Cerebellar nuclear complex (tissue), 1 donor: ENCODE results near the gene SERBP1.
"Not testable (repeated sequence)": the region's sequence is repeated elsewhere in the genome, so short reads cannot be mapped to it uniquely, and the experiment has no call there.

ENCODE experiments used
- DNase-seq, 2 experiments: peaks; one replicate each; lab custom pipeline; 2025; lab: John Stamatoyannopoulos, UW

The SERBP1 gene

DNA sequence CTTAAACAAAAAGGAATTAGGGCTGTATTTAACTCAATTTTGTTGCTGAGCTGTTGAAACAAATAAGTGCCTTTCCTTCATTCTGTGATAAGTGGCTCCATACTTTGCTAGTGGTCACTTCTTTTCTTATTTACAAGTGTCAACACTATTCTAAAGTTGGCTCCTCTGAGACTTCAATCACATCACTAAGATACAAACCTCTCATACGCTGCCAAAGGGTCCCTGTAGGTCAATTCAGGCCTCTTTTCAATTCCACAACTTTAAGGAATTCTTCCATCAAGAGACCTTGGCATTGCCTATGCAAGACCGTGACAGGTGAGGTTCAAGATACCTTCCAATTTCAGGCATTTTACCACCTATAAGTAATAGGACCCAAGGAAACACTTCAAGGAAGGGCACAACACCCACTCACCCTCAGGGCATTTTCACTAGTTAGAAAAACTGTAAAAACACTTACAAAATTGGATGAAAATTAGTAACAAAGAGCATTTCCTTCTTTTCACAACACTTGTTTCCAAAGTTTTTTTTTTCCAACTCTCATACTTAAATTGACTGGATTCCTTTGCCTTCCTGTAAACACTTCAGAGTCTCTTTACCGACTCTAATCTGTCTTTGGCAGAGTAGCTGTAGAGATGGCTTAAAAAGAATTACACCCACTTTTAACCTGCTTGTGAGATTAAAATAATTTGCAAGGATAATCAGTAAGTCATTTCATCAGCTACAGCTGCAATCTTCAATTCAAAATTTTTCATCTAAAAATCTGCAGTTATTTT, 24.5 kb downstream of the SERBP1 start:
- DNase-seq: no peak

DNA sequence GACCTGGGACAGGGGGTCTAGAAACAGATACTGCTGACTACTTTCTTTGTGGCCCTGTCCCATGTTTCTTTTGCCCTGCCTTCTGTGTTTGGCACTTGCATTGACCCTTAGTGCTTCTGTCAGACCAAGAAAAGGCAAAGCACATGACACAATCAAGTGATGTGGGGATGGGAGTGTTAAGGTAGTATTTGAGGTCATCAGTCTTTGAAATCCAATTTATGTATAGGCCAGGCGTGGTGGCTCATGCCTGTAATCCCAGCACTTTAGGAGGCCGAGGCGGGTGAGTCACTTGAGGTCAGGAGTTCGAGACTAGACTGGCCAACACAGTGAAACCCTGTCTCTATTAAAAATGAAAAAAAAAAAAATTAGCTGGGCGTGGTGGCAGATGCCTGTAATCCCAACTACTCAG, 26.0 kb downstream of the SERBP1 start:
- no peak for DNase-seq

DNA sequence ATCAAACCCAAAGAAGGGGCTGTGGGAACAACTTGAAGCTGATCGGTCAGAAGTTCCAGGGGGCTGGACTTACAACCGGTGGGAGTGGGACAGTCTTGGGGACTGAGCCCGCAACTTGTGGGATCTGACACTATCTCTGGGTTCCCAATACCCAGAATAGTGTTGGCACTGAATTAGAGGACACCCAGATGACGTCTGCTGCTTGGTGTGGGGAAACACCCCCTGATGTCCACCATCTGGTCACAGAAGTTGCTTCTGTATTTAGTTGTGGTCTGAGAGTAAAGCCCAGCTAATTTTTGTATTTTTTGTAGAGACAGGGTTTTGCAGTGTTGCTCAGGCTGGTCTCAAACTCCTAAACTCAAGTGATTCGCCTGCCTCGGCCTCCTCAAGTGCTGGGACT, 28.8 kb downstream of the SERBP1 start:
- DNase-seq: no peak

DNA sequence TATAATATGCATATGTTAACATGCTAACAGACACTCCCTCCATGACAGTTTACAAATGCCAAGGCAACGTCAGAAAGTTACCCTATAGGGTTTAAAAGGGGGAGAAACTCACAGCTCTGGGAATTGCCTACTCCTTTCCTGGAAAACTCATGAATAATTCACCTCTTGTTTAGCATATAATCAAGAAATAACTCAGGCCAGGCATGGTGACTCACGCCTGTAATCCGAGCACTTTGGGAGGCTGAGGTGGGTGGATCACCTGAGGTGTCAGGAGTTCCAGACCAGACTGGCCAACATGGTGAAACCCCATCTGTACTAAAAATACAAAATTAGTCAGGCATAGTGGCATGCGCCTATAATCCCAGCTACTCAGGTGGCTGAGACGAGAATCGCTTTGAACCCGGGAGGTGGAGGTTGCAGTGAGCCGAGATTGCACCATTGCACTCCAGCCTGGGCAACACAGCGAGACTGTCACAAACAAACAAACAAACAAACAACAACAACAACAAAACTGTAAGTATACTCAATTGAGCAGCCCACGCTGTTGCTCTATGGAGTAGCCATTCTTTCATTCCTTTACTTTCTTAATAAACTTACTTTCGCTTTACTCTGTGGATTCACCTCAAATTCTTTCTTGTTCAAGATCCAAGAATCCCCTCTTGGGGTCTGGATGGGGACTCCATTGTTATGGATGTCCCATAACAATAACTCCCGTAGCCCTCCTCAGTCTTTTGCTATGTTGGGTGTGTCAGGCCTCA, 30.0 kb downstream of the SERBP1 start:
- DNase-seq: not testable (repeated sequence)

DNA sequence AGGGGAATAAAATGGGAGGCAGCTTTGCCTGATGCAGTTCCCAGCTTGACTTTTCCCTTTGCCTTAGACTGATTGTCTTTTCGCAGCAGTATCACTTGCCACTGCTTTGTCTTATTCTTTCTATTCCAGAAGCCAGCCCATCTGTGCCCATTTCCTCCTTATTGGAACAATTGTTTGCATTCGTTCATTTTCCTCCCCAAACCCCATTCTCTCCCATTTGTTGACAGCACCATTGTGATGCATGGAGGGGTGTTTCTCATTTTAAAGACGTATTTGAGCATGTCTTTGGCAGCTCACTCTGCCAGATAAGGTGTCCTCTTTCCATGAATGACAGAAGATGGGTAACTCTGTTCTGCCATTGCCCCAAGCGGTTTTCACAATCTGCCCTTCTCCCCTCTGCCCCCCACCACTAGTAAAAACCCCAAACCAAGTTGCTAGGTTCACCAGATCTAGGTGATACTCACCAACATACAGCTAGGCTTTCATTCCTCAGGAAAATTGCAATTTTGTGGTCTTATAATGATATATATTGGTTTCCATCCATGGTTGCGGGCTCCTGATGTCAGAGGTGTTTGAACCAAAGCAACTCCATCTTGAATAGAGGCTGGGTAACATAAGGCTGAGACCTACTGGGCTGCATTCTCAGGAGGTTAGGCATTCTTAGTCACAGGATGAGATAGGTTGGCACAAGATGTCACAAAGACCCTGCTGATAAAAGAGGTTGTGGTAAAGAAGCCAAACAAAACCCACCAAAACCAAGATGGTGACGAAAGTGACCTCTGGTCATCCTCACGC, 30.8 kb downstream of the SERBP1 start:
- no peak for DNase-seq

DNA sequence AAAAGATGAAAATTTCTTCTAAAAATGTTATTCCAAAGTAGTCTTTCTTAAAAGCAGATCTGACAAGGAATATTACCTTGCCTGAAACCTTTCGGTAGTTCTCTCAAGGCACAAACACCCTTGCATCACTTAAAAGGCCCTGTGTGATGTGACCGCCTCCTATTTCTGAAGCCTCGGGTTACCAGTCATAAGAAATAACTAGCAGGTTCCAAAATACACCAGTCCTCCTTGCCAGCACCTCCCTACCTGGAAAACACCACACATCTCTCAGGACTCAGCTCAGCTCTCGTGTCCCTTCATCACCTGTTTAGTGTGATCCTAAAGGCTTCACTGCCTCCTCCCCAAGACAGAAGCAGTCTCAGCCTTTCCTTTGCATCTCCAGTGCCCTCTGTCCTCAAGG, 35.7 kb downstream of the SERBP1 start:
- DNase-seq: no peak

DNA sequence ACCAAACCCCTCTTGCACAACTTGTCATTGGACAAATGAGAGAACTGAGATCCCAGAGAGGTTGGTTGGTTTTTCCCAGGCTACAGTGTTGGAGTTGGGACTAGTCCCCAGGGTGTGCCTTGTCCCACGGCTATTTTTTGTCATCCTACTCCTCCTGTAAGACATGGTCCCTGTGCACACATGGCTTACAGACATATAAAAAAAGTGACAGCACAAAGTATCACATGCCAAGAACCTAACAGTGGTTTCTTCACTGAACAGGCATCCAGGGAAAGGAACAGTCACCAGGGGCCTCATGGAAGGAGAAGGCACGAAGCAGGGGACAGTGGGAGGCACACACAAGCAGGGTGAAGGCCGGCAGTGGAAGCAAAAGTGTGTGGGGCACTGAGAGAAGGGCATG, 36.5 kb downstream of the SERBP1 start:
- no peak for DNase-seq

DNA sequence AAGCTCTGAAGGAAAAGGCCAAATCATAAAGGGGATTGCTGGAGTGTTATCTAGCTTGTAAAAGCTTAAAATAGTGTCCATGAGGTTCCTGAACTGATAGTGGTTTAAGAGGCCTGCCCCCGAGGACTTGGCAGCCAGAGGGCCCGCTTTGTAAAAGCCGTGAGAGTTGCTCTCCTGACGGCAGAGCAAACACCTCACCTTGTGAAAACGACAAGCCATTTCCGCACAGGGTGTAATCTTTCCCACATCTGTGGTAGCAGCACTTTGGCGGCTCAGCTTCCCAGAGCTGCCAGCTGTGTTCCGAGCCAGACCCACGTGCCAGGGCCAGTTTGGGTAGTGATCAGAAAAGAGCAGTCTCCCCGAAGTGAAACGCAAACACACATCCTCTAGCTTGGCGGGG, 37.0 kb downstream of the SERBP1 start:
- no peak for DNase-seq

DNA sequence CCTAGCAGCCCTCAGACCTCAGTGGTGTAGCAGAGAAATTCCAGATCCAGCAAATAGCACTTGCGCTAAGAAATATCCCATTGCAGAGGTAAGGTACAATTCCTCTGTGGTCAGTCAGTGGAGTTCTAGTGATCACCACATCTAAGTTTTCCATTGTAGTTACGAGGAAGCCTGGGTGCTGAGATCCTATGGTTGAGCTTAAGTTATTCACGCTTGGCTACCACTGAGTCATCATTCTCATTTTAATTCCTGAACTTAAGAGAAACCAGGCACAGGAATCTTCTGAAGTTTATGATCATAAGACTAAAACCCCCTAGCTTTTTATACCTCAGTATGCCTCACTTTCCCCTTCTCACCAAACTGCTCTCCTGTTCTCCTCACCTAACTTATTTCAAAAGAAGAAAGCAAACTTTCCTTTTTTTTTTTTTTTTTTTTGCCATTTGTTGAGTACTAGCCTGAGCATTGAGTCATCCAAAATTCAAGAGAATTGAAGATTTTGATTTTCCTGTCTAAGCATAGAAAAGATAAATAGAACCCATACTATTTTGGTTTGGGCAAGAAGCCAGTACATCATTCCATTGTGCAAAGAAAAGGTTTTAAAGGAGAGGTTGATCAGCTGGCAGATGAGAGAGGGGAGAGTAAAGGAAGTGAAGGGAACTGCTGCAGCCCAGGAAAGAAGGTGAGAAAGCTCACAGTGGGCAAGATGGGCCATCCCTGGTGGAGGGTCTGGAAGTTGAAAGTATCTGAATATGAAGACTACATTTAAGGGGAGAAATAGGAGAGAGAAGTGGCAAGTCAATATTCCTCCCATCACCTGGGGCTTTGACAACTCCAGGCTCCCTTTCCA, 39.9 kb downstream of the SERBP1 start:
- no peak for DNase-seq

DNA sequence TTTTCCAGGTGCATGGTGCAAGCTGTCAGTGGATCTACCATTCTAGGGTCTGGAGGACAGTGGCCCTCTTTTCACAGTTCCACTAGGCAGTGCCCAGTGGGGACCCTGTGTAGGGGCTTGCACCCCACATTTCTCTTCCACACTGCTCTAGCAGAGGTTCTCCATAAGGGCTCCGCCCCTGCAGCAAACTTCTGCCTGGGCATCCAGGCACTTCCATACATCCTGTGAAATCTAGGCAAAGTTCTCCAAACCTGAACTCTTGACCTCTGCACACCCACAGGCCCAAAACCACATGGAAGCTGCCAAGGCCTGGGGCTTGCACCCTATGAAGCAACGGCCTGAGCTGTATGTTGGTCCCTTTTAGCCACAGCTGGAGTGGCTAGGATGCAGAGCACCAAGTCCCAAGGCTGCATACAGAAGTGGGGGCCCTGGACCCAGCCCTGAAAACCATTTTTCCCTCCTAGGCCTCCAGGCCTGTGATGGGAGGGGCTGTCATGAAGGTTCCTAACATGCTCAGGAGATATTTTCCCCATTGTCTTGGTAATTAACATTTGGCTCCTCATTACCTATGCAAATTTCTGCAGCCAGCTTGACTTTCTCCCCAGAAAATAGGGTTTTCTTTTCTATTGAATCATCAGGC, 46.1 kb downstream of the SERBP1 start:
- no peak for DNase-seq

DNA sequence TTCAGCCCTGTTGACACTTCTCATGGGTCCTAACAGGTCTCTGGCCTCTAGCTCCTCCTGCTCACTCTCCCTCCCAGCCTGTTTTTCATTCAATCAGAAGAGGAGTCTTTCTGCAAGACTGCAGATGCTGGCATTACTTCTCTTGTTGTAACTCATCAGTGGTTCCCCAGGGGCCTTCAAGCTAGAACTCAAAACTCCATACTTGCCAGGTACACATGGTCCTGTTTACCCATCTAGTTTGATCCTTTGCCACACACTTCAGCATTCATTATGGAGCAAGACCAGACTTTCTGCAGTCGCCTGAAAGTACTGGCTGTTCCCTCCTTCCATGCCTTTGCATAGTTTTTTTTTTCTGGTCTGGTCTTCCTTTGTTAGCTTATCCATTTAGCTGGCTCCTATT, 47.9 kb downstream of the SERBP1 start:
- DNase-seq: no peak

DNA sequence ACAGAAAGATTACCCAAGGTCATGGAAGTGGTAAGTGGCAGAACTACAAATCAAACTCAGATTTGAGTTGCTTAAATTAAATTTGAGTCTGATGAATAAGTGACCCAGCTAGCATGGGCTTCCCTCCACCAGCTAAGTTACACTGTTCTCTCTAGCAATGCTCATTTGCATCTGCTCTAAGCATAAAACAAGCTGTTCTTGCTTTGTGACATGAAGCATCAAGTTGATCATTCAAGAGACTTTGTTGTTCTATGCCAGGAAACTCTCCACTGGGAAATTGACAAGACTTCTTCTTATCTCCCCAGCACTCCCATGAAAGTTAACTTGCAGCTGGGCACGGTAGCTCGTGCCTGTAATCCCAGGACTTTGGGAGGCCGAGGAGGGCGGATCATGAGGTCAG, 49.0 kb downstream of the SERBP1 start:
- no peak for DNase-seq

DNA sequence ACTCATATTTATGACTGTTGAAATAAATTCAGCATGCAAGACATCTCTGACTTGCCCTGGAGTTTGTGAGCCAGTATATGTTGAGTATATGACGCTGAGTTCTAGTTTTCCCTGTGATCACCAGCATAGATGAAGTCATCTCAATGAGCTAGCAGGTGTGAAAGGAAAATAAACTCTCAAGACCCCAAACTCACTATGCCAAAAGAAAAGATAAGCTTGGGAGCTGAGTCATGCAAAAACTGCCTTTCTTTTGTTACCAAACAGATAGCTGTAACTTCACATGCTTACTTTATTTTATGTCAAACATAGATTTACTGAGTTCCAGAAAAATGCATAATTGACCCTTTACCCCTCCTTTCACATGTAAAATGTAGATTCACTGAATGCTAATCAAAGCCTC, 52.9 kb downstream of the SERBP1 start:
- no peak for DNase-seq

DNA sequence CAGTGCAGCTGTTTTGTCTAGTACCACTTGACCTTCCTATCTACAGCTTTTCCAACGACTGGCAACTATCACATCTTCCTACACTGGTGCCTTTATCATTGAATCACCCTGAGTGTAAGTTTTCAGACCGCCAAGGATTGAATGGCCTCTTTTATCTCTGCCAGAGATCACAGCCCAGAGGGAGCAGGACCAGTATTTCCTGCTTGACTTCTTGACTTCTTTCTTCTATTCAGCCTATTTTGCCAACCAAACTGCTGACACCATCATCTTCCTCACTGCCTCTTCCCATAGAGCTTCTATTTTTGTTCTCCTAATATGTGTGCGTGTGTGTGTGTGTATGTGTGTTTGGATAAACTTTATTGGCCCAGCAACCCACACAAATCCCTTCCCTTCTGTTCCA, 53.8 kb downstream of the SERBP1 start:
- DNase-seq: no peak

DNA sequence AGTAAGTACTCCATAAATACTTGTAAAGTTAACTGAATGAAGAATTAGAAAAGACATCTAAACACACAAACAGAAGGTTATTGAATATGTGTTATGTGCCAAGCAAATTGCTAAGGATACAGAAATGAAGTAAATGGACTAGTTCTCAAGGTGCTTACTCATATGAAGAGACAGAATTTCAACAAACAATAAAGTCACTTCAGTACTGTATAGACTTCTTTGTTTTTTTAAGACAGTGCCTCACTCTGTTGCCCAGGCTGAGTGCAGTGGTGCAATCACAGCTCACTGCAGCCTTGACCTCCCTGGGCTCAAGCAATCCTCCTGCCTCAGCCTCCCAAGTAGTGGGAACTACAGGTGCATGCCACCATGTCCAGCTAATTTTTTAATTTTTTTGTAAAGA, 57.3 kb downstream of the SERBP1 start:
- no peak for DNase-seq

DNA sequence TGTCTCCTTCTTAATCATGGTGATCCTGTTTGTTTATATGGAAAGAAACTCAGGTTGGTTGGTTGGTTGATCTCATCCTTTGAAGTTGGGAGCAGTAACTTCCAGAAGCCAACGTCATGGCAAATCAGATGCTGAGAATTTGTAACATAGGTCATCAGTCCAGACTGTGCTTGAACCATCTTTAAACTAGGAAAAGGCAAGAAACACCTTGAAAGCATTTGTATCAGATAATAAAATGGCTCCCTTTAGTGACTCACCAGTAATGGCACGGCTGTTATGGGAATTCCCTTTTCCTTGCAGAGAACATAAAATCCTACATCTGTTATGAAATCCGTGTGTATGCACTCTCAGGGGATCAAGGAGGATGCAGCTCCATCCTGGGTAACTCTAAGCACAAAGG, 58.1 kb downstream of the SERBP1 start:
- DNase-seq: no peak

DNA sequence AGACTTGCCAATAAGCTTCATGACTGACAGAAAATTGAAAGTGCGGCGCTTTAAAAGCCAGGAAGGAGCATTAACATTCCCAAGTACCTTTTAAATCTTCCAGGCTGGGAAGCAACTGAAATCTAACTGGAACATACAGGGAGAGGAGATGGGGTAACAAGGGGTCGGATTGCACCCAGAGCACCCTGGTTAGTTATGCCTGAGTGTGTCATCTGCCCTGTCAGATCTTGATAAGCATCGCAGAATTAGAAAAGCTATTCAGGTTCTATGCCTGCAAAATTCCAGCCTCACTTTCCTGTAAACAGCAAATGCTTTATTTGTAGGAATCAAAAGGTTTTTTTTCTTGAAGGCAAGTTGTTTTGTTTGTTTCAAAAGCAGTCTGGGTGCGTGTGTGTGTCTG, 58.5 kb downstream of the SERBP1 start:
- no peak for DNase-seq

DNA sequence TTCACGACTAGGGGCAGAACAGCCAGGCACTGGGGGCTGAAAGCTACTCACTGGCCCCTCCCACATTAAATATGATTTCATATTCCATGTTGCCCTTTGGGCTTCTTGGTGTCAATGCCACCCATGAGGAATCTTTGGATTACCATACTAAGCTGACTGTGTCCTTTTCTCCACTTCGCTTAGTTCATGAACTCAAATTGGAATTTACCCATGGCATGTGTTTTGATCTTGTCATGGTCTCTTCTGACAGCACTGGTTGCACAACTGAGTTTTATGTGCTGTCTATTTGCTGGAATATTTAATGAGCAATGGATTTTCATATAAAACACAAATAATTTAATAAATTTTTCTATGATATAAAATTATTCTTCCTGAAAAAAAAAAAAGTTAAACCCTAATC, 59.2 kb downstream of the SERBP1 start:
- no peak for DNase-seq

DNA sequence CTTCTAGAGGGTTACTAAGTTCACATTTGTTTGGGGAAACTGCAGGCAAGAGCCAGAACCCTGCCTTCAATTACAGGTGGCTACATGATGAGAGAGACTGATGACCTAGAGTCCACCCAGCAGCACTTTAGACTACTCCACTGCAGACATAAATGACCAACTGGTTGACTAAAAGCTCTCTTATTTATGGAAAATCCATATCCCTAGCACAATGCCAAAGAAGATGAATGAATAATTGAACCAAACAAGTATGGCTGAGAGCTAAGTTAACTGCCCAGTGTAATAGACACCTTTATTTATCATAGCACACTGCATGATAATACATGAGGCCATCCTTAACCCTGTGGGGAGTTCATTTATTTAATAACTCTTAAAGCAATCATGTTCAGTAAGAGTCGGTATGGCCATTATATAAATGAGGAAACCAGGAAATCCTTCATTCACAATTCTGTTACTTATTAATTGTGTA, 62.1 kb downstream of the SERBP1 start:
- DNase-seq: no peak

DNA sequence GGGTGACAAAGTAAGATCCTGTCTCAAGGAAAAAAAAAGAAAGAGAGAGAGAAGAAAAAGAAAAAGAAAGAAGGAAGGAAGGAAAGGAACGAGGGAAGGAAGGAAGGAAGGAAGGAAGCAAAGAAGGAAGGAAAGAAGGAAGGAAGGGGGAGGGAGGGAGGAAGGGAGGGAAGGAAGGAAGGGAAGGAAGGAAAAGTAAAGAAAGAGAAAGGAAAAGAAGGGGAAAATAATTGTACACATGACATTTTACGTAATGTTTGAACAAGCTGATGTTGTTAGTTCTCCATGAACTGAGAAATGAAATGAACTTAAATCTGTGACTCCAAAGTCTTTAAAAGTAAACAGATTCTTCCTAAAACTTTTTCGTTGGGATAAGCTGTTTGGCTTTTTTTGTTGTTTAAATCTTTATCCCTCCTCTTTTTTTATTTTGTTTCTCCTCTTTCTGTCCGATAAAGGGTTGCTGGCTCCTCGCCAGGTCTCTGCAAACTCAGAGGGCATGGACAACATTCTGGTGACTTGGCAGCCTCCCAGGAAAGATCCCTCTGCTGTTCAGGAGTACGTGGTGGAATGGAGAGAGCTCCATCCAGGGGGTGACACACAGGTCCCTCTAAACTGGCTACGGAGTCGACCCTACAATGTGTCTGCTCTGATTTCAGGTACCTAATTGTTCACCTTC, 62.7 kb downstream of the SERBP1 start:
- DNase-seq: no peak

DNA sequence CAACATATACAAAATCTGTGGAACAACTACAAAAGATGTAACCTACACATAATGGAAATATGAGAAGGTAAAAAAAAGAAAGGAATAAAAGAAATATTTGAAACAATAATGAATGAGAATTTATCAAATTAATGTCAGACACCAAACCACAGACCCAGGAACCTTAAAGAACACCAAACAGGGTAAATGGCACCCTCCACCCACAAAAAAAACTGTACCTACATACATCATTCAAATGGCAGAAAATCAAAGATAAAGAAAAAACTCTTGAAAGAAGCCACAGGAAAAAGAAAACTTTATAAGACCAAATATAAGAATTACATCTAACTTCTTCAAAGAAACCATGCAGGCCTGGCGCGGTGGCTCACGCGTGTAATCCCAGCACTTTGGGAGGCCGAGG, 68.6 kb downstream of the SERBP1 start:
- DNase-seq: no peak
